SK-N-SH treated with all-trans-retinoic acid at 6 μM for 48 hours (cell line): ENCODE data around the gene CD300A.

ENCODE experiments used
- PPARA ChIP-seq: fragments of 250-450 bp; sonication (Bioruptor Pico); IDR thresholded peaks from 2 replicates; pipeline ENCODE4 v1.5.0; 2020; ENCODE audit warnings: mild to moderate bottlenecking, borderline replicate concordance
- RARB ChIP-seq: fragments of 250-450 bp; sonication (Bioruptor Pico); IDR thresholded peaks from 2 replicates; pipeline ENCODE4 v1.8.0; 2021; ENCODE audit warnings: mild to moderate bottlenecking, moderate library complexity
- TF ChIP-seq, protein P1 (sequence below): fragments of 250-450 bp; sonication (Bioruptor Pico); IDR thresholded peaks from 2 replicates; pipeline ENCODE4 v1.8.0; 2021; ENCODE audit warnings: low read depth, mild to moderate bottlenecking, moderate library complexity, borderline replicate concordance

DNA sequence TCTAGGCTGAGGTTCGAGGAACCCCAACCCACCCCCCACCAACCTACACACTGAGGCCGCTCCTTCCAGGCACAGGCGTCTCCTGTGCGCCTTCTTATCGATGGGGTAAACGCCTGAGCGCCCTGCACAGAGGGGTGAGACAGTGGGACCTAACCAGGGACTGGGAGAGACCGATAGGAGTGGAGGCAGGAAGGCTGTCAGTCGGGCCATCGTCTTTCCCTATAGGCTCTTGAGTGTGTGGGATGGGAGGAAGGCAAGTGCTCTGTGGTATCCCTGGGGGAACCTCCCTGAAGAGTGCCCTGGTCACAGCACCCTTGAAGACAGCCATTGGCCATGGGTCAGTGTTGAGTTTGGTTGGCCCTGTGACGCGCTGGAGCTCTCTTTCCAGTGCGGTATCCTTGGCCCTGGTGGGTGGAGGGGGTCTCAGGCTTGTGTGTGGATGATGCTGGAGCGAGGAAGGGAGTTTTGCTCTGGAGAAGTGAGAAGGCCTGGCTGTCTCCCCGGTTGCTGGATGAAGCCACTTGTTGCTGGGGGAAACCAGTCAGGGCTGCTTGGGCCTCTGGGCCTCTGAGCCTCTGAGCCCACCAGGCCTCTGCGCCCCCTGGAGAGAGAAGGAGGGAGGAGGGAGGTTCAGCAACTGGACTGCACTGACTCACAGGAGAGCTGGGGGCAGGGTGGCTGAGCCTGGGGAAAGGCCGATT, 32.9 kb upstream of the CD300A start:
- TF ChIP-seq RARB (CRISPR knock-in tag) = no peak
- TF ChIP-seq, protein P1, sequence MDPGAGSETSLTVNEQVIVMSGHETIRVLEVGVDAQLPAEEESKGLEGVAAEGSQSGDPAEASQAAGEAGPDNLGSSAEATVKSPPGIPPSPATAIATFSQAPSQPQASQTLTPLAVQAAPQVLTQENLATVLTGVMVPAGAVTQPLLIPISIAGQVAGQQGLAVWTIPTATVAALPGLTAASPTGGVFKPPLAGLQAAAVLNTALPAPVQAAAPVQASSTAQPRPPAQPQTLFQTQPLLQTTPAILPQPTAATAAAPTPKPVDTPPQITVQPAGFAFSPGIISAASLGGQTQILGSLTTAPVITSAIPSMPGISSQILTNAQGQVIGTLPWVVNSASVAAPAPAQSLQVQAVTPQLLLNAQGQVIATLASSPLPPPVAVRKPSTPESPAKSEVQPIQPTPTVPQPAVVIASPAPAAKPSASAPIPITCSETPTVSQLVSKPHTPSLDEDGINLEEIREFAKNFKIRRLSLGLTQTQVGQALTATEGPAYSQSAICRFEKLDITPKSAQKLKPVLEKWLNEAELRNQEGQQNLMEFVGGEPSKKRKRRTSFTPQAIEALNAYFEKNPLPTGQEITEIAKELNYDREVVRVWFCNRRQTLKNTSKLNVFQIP (CRISPR knock-in tag) = no peak
- TF ChIP-seq PPARA (CRISPR knock-in tag) = no peak
